Activated CD4-positive, alpha-beta T cell treated with anti-CD3 and anti-CD28 coated beads for 4 hours (primary cell): ENCODE data around the gene PKIG.
"Not testable (repeated sequence)": the region's sequence is repeated elsewhere in the genome, so short reads cannot be mapped to it uniquely, and the experiment has no call there.

ENCODE experiments used
- DNase-seq, 2 donors: peaks; one replicate each; pipeline ENCODE4 v3.0.0-alpha.2; 2020

PKIG gene

GRCh38 chr20:44572551-44573500 lies 9.6 kb upstream of the PKIG start:
- DNase-seq = no peak

- no peak for DNase-seq
These were observed 8.9 kb upstream of the PKIG start for GRCh38 chr20:44573501-44573869.

- DNase-seq = no peak
These were observed 8.0 kb upstream of the PKIG start for GRCh38 chr20:44574372-44574771.

- no peak for DNase-seq
These were observed 6.1 kb upstream of the PKIG start for GRCh38 chr20:44576297-44576696.

- no peak for DNase-seq
These were observed 2.9 kb upstream of the PKIG start for GRCh38 chr20:44579313-44580081.

- no peak for DNase-seq
These were observed 1.7 kb upstream of the PKIG start for GRCh38 chr20:44580581-44581268.

- DNase-seq = no peak
These were observed 864 bp upstream of the PKIG start for GRCh38 chr20:44581515-44581914.

- DNase-seq = no peak
These were observed 778 bp downstream of the PKIG start for GRCh38 chr20:44583157-44583556.

GRCh38 chr20:44584162-44584561 lies 1.8 kb downstream of the PKIG start:
- DNase-seq = no peak

GRCh38 chr20:44585057-44585963 lies 2.9 kb downstream of the PKIG start:
- no peak for DNase-seq

GRCh38 chr20:44586289-44586911 lies 4.0 kb downstream of the PKIG start:
- no peak for DNase-seq

GRCh38 chr20:44587035-44587980 lies 4.9 kb downstream of the PKIG start:
- DNase-seq = no peak

GRCh38 chr20:44588321-44588720 lies 5.9 kb downstream of the PKIG start:
- not testable (repeated sequence) for DNase-seq

- no peak for DNase-seq
These were observed 7.2 kb downstream of the PKIG start for GRCh38 chr20:44589537-44589936.

GRCh38 chr20:44590980-44591778 lies 8.8 kb downstream of the PKIG start:
- DNase-seq = no peak

GRCh38 chr20:44592366-44592765 lies 10.0 kb downstream of the PKIG start:
- no peak for DNase-seq

GRCh38 chr20:44593751-44594150 lies 11.4 kb downstream of the PKIG start:
- no peak for DNase-seq

GRCh38 chr20:44594730-44595129 lies 12.4 kb downstream of the PKIG start:
- no peak for DNase-seq

GRCh38 chr20:44596010-44596409 lies 13.6 kb downstream of the PKIG start:
- no peak for DNase-seq

GRCh38 chr20:44596876-44597275 lies 14.5 kb downstream of the PKIG start:
- no peak for DNase-seq
